LoVo (cell line): ENCODE data around the gene DHRS13.

Source experiments
- DNase-seq: peaks from one replicate; pipeline ENCODE4 v3.0.0-alpha.2; 2016; ENCODE audit warnings: low spot score

DHRS13 gene

GRCh38 chr17:28902819-28903545, at the start of gene DHRS13:
Gene DHRS13, minus strand, starts transcription at chr17:28903079. Its CDS starts 135 bp downstream, at chr17:28902944.
- peak; percentile 96 for DNase-seq

- DNase-seq, result peak; percentile 99
These were observed 49.4 kb upstream of the DHRS13 start for GRCh38 chr17:28951991-28952975.

- peak; percentile 100 for DNase-seq
These were observed 48.6 kb upstream of the DHRS13 start, which contains the start of gene PHF12 for GRCh38 chr17:28951428-28951990. Gene PHF12, minus strand, starts transcription at chr17:28951518. Its CDS starts 558 bp downstream, at chr17:28950960.

GRCh38 chr17:28950752-28951427, 48.0 kb upstream of the DHRS13 start:
- DNase-seq, result no peak

- no peak for DNase-seq
These were observed 47.3 kb upstream of the DHRS13 start for GRCh38 chr17:28950017-28950751.

GRCh38 chr17:28949185-28950016, 46.5 kb upstream of the DHRS13 start:
- DNase-seq, result no peak

- DNase-seq, result no peak
These were observed 46.0 kb upstream of the DHRS13 start for GRCh38 chr17:28948873-28949184.

- peak; percentile 55 for DNase-seq
These were observed 45.5 kb upstream of the DHRS13 start for GRCh38 chr17:28948342-28948741.

GRCh38 chr17:28947639-28948038, 44.8 kb upstream of the DHRS13 start:
- no peak for DNase-seq

- DNase-seq, result no peak
These were observed 43.4 kb upstream of the DHRS13 start for GRCh38 chr17:28946239-28946638.

- no peak for DNase-seq
These were observed 42.2 kb upstream of the DHRS13 start for GRCh38 chr17:28944862-28945741.

GRCh38 chr17:28944343-28944742, 41.5 kb upstream of the DHRS13 start:
- DNase-seq, result no peak

GRCh38 chr17:28942925-28943324, 40.0 kb upstream of the DHRS13 start:
- DNase-seq, result no peak

- DNase-seq, result peak; percentile 38
These were observed 38.4 kb upstream of the DHRS13 start for GRCh38 chr17:28941251-28941650.

- no peak for DNase-seq
These were observed 37.8 kb upstream of the DHRS13 start for GRCh38 chr17:28940675-28941074.

- no peak for DNase-seq
These were observed 37.3 kb upstream of the DHRS13 start for GRCh38 chr17:28940142-28940541.

- DNase-seq, result no peak
These were observed 35.7 kb upstream of the DHRS13 start for GRCh38 chr17:28938552-28938951.

GRCh38 chr17:28937044-28937729, 34.3 kb upstream of the DHRS13 start:
- no peak for DNase-seq
